IMR-90 (cell line): Measurements from ENCODE around the gene ZNF385D. TPM values are rescaled to one million over a fixed set of nuclear protein-coding genes. Genes with fewer than 3 reads are reported as not detected.
A peak's percentile ranks its signal among the peaks of the same experiment; 100 is the strongest.

Experiments
- ATAC-seq: fragments of 200-7000 bp; cut with Tn5 transposase; 2 replicates; pipeline ENCODE4 v1.9.1; 2020; ENCODE audit warnings: low read depth, mild to moderate bottlenecking, moderate library complexity
- BruUV-seq: library from RNA; stranded (reverse); fragments of 400-500 nt; replicated peaks from 2 replicates; lab custom pipeline; 2021; lab: Mats Ljungman, UMichigan
- CTCF ChIA-PET: fragments of 300-600 bp; formaldehyde crosslinking; extraction: SDS; loops from one replicate; lab custom pipeline; 2021; ENCODE audit warnings: antibody characterized with exemption; lab: Yijun Ruan, JAX
- POLR2A ChIA-PET: fragments of 300-600 bp; sonication (Branson Sonifier 250); formaldehyde crosslinking; loops from one replicate; lab custom pipeline; 2022; ENCODE audit warnings: antibody characterized with exemption; ENCODE audit not compliant: unreplicated experiment; lab: Charles Lee
- DNase-seq: peaks from one replicate; pipeline ENCODE4 v3.0.0; 2013
- H2AFZ ChIP-seq: replicated peaks from 2 replicates; pipeline ENCODE3; 2013; ENCODE audit warnings: low read length, mild to moderate bottlenecking; ENCODE audit not compliant: poor library complexity
- H2AK5ac ChIP-seq: 2 replicates; pipeline ENCODE4 v1.6.1; 2013; ENCODE audit warnings: low read depth, low read length, inconsistent platforms
- H2AK9ac ChIP-seq: replicated peaks from 2 replicates; pipeline ENCODE3; 2013; ENCODE audit warnings: mild to moderate bottlenecking, low read depth, low read length, moderate library complexity; ENCODE audit not compliant: poor library complexity
- H2BK120ac ChIP-seq: 2 replicates; pipeline ENCODE4 v1.6.1; 2013; ENCODE audit warnings: low read depth, low read length, inconsistent platforms
- H2BK15ac ChIP-seq: 3 replicates; pipeline ENCODE4 v1.6.1; 2013; ENCODE audit warnings: low read depth, low read length, inconsistent platforms
- H2BK20ac ChIP-seq: 2 replicates; pipeline ENCODE4 v1.6.1; 2013; ENCODE audit warnings: low read depth, mild to moderate bottlenecking, inconsistent platforms, low read length, moderate library complexity
- H2BK5ac ChIP-seq: 2 replicates; pipeline ENCODE4 v1.6.1; 2013; ENCODE audit warnings: mild to moderate bottlenecking, low read depth, low read length, inconsistent platforms; ENCODE audit not compliant: poor library complexity, severe bottlenecking
- H3K14ac ChIP-seq: replicated peaks from 2 replicates; pipeline ENCODE4 v1.6.1; 2013; ENCODE audit warnings: low read depth, low read length, inconsistent platforms
- H3K18ac ChIP-seq: 2 replicates; pipeline ENCODE4 v1.6.1; 2013; ENCODE audit warnings: low read depth, low read length, control low read depth
- H3K23ac ChIP-seq: 2 replicates; pipeline ENCODE4 v1.6.1; 2013; ENCODE audit warnings: low read depth, low read length, inconsistent platforms
- H3K27ac ChIP-seq: 2 replicates; pipeline ENCODE4 v1.5.1; 2013; ENCODE audit warnings: mild to moderate bottlenecking, control low read depth, low read length; ENCODE audit not compliant: insufficient read depth
- H3K27me3 ChIP-seq: 2 replicates; pipeline ENCODE4 v1.6.1; 2013; ENCODE audit warnings: low read length; ENCODE audit not compliant: control insufficient read depth, insufficient read depth
- H3K36me3 ChIP-seq: 2 replicates; pipeline ENCODE4 v1.6.1; 2013; ENCODE audit warnings: low read length, mixed read lengths; ENCODE audit not compliant: control insufficient read depth, insufficient read depth
- H3K4ac ChIP-seq: 2 replicates; pipeline ENCODE4 v1.6.1; 2013; ENCODE audit warnings: low read depth, low read length, inconsistent platforms
- H3K4me1 ChIP-seq: 2 replicates; pipeline ENCODE4 v1.6.1; 2013; ENCODE audit warnings: low read length, mixed read lengths; ENCODE audit not compliant: control insufficient read depth, insufficient read depth
- H3K4me2 ChIP-seq: 2 replicates; pipeline ENCODE4 v1.6.1; 2013; ENCODE audit warnings: low read depth, mild to moderate bottlenecking, control low read depth, low read length, moderate library complexity
- H3K4me3 ChIP-seq: 2 replicates; pipeline ENCODE4 v1.5.1; 2013; ENCODE audit warnings: low read depth, mild to moderate bottlenecking, control low read depth, low read length, moderate library complexity; ENCODE audit not compliant: insufficient read depth
- H3K56ac ChIP-seq: 2 replicates; pipeline ENCODE4 v1.6.1; 2013; ENCODE audit warnings: low read length, inconsistent platforms; ENCODE audit not compliant: insufficient read depth; ENCODE audit errors: extremely low read depth
- H3K79me1 ChIP-seq, 2 experiments: 2 replicates each; pipeline ENCODE4 v1.6.1; 2013; ENCODE audit warnings: low read length in 2 of 2, inconsistent platforms in 1 of 2, low read depth in 1 of 2
- H3K9ac ChIP-seq: 2 replicates; pipeline ENCODE4 v1.6.1; 2013; ENCODE audit warnings: low read depth, low read length, control low read depth
- H3K9me1 ChIP-seq: 2 replicates; pipeline ENCODE4 v1.6.1; 2013; ENCODE audit warnings: low read length, inconsistent platforms; ENCODE audit not compliant: insufficient read depth
- H3K9me3 ChIP-seq: 2 replicates; pipeline ENCODE4 v1.6.1; 2013; ENCODE audit warnings: low read length; ENCODE audit not compliant: control insufficient read depth, insufficient read depth
- H4K20me1 ChIP-seq: 2 replicates; pipeline ENCODE4 v1.6.1; 2013; ENCODE audit warnings: low read length, inconsistent platforms; ENCODE audit not compliant: insufficient read depth
- H4K5ac ChIP-seq: 2 replicates; pipeline ENCODE4 v1.6.1; 2013; ENCODE audit warnings: mild to moderate bottlenecking, low read depth, low read length, control low read depth
- H4K8ac ChIP-seq, 2 experiments: 2 replicates each; pipeline ENCODE4 v1.6.1; 2013; ENCODE audit warnings: low read depth in 2 of 2, low read length in 2 of 2, control low read depth in 1 of 2, inconsistent platforms in 1 of 2
- H4K91ac ChIP-seq: 2 replicates; pipeline ENCODE4 v1.6.1; 2013; ENCODE audit warnings: low read depth, low read length, inconsistent platforms; ENCODE audit not compliant: insufficient read depth
- BHLHE40 ChIP-seq: fragments of 150-350 bp; IDR thresholded peaks from 2 replicates; pipeline ENCODE4 v1.6.1; 2016; ENCODE audit warnings: mild to moderate bottlenecking, low read depth, low read length
- CEBPB ChIP-seq: IDR thresholded peaks from 2 replicates; pipeline ENCODE4 v1.6.1; 2012; ENCODE audit warnings: low read depth, low read length, improper control_type of control experiment
- CHD1 ChIP-seq: IDR thresholded peaks from 2 replicates; pipeline ENCODE4 v1.6.1; 2012; ENCODE audit warnings: low read depth, low read length, improper control_type of control experiment
- ELK1 ChIP-seq: fragments of 150-350 bp; IDR thresholded peaks from 2 replicates; pipeline ENCODE4 v1.6.1; 2016; ENCODE audit warnings: low read depth, mild to moderate bottlenecking, low read length, moderate library complexity, borderline replicate concordance
- FOS ChIP-seq: fragments of 150-350 bp; IDR thresholded peaks from 2 replicates; pipeline ENCODE4 v1.6.1; 2016; ENCODE audit warnings: low read depth, low read length
- MAFK ChIP-seq: IDR thresholded peaks from 2 replicates; pipeline ENCODE4 v1.6.1; 2012; ENCODE audit warnings: low read depth, low read length, improper control_type of control experiment
- MAZ ChIP-seq: IDR thresholded peaks from 2 replicates; pipeline ENCODE4 v1.6.1; 2012; ENCODE audit warnings: low read depth, mild to moderate bottlenecking, low read length, improper control_type of control experiment, moderate library complexity, borderline replicate concordance
- POLR2A ChIP-seq: IDR thresholded peaks from 2 replicates; pipeline ENCODE4 v1.6.1; 2012; ENCODE audit warnings: mild to moderate bottlenecking, low read depth, low read length
- RAD21 ChIP-seq: IDR thresholded peaks from 2 replicates; pipeline ENCODE4 v1.6.1; 2012; ENCODE audit warnings: low read length, improper control_type of control experiment
- RCOR1 ChIP-seq: IDR thresholded peaks from 2 replicates; pipeline ENCODE4 v1.6.1; 2012; ENCODE audit warnings: mild to moderate bottlenecking, low read length, improper control_type of control experiment; ENCODE audit not compliant: insufficient replicate concordance
- RFX5 ChIP-seq: IDR thresholded peaks from 2 replicates; pipeline ENCODE4 v1.8.0; 2012; ENCODE audit warnings: low read depth, mild to moderate bottlenecking, low read length, moderate library complexity
- SMC3 ChIP-seq: fragments of 150-350 bp; IDR thresholded peaks from 2 replicates; pipeline ENCODE4 v1.6.1; 2016; ENCODE audit warnings: low read depth, mild to moderate bottlenecking, antibody characterized with exemption, low read length, moderate library complexity
- WGBS, 2 experiments: methylation state at CpG; one replicate each; pipeline versions ENCODE4 v1.1.5 to v1.1.7; 2013; ENCODE audit warnings: missing lambda C conversion rate in 2 of 2; ENCODE audit not compliant: insufficient read length in 1 of 2; ENCODE audit errors: extremely low coverage in 2 of 2; 5-methylcytosine and 5-hydroxymethylcytosine counted together
- dilution Hi-C: fragments of 300-500 bp; cut with HindIII; formaldehyde crosslinking; loops from one replicate; pipeline ENCODE4 v1.14.3; 2018; ENCODE audit warnings: low sequenced_read_pairs; ENCODE audit not compliant: unreplicated experiment
- in situ Hi-C: fragments of 300-500 bp; cut with MboI; formaldehyde crosslinking; loops from 3 replicates; pipeline ENCODE4 v1.14.3; 2019; ENCODE audit warnings: low sequenced_read_pairs, inconsistent platforms, mixed read lengths
- intact Hi-C: fragments of 100-400 bp; cut with micrococcal nuclease; formaldehyde crosslinking; loops from 2 replicates; pipeline ENCODE4 v1.10.0; 2022
- polyA plus RNA-seq, 3 experiments: library from polyadenylated mRNA; depleted of rRNA; stranded (reverse); fragments of >200 nt; gene quantifications; 2 replicates each; pipeline ENCODE4 v1.2.3, GENCODE V29; 2012; ENCODE audit warnings: low replicate concordance in 1 of 3
- total RNA-seq: library from RNA; depleted of rRNA; stranded (reverse); fragments of >200 nt; gene quantifications from 2 replicates; pipeline ENCODE4 v1.2.3, GENCODE V29; 2012
- TF ChIP-seq, protein P1 (sequence below): conservative IDR thresholded peaks from 2 replicates; pipeline ENCODE4 v1.5.1; 2012; ENCODE audit warnings: mild to moderate bottlenecking, low read depth, low read length, improper control_type of control experiment
- TF ChIP-seq, protein P2 (sequence below): fragments of 150-350 bp; IDR thresholded peaks from 2 replicates; pipeline ENCODE4 v1.6.1; 2017; ENCODE audit warnings: mild to moderate bottlenecking, antibody characterized with exemption, low read length, low read depth

The ZNF385D gene
- total and polyA plus RNA-seq, 2 of the 4 experiments (the other 2 are of a cell fraction) = 0.18 to 2.4 TPM

DNA sequence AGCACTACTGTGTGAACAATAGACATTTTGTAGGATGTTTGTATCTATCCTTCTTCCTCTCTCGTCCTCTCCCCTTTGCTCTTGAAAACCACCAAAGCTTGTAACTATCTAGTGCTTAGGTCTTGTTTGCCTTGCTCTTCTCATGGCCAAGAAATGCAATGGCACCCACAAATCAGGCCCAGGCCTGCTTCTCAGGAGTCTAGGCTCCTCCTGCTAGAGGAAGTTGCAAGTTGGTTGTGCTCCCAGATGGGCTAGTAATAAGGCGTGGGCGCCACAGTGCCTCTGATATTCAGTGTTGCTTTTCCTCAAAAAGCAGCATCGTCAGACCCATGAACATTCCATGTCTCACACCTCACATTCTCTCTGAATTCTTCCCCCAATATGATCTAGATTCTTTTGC, 28.7 kb downstream of the ZNF385D start:
- ChIA-PET CTCF (no interaction called here), POLR2A (no interaction called here)
- Histone ChIP-seq H4K91ac (no peak overlapping the region), H3K56ac (no peak overlapping the region), H3K4me3 (no peak overlapping the region), H3K18ac (no peak overlapping the region), H2BK20ac (0 out of 2 replicates have a peak overlapping the region, but pooled peaks have one; percentile 24), H3K79me1 (no peaks in the 10 kb centered on the region), H4K8ac (no peak overlapping the region), H3K4me2 (no peak overlapping the region), H4K5ac (no peak overlapping the region), H3K9me1 (peaks cover 4% of the 10 kb centered on the region), H2AK5ac (no peak overlapping the region), H2AFZ (no peak overlapping the region), H3K27me3 (no peaks in the 10 kb centered on the region), H3K9me3 (no peaks in the 10 kb centered on the region), H3K27ac (no peak overlapping the region), H2BK15ac (no peak overlapping the region), H3K4me1 (peaks cover 2% of the 10 kb centered on the region; the same call in 1 of the 2 replicates), H4K20me1 (no peaks in the 10 kb centered on the region), H3K9ac (no peak overlapping the region), H2BK120ac (no peak overlapping the region), H3K23ac (no peak overlapping the region), H3K4ac (no peak overlapping the region), H2BK5ac (no peak overlapping the region), H3K14ac (no peak overlapping the region), H2AK9ac (no peak overlapping the region), H3K36me3 (no peaks in the 10 kb centered on the region)
- intact Hi-C loops = no loop called here
- no TSS peak for BruUV-seq
- dilution Hi-C loops = no loop called here
- in situ Hi-C loops = no loop called here
- DNase-seq (no peak), ATAC-seq (no peak)
- TF ChIP-seq CHD1 (no peak), RFX5 (no peak), CEBPB (no peak), ELK1 (no peak), BHLHE40 (no peak), RCOR1 (no peak), POLR2A (no peak), SMC3 (no peak), RAD21 (no peak), MAZ (no peak), MAFK (no peak), FOS (no peak)
- TF ChIP-seq, protein P1, sequence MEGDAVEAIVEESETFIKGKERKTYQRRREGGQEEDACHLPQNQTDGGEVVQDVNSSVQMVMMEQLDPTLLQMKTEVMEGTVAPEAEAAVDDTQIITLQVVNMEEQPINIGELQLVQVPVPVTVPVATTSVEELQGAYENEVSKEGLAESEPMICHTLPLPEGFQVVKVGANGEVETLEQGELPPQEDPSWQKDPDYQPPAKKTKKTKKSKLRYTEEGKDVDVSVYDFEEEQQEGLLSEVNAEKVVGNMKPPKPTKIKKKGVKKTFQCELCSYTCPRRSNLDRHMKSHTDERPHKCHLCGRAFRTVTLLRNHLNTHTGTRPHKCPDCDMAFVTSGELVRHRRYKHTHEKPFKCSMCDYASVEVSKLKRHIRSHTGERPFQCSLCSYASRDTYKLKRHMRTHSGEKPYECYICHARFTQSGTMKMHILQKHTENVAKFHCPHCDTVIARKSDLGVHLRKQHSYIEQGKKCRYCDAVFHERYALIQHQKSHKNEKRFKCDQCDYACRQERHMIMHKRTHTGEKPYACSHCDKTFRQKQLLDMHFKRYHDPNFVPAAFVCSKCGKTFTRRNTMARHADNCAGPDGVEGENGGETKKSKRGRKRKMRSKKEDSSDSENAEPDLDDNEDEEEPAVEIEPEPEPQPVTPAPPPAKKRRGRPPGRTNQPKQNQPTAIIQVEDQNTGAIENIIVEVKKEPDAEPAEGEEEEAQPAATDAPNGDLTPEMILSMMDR = no peak
- TF ChIP-seq, protein P2, sequence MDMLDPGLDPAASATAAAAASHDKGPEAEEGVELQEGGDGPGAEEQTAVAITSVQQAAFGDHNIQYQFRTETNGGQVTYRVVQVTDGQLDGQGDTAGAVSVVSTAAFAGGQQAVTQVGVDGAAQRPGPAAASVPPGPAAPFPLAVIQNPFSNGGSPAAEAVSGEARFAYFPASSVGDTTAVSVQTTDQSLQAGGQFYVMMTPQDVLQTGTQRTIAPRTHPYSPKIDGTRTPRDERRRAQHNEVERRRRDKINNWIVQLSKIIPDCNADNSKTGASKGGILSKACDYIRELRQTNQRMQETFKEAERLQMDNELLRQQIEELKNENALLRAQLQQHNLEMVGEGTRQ = no peak
- no CpG with 5 or more reads among the region's 4 CpGs for WGBS, 2 experiments
